Heart right ventricle (tissue), 16 donors: Measurements from ENCODE around the gene DHCR24. TPM values are rescaled to one million over a fixed set of nuclear protein-coding genes. Genes with fewer than 3 reads are reported as not detected.

Experiments
- ATAC-seq, 8 donors: fragments of 200-7000 bp; cut with Tn5 transposase; one replicate each; pipeline ENCODE4 v1.9.1; 2020; ENCODE audit warnings: mild to moderate bottlenecking in 8 of 8, moderate library complexity in 8 of 8, moderate number of reproducible peaks in 1 of 8
- DNase-seq, 2 donors: peaks; one replicate each; pipeline ENCODE4 v3.0.0-alpha.2; 2020
- H3K27ac ChIP-seq, 10 donors: fragments of 200-600 bp; sonication (generic) in 2 of 10; one replicate each; pipeline versions ENCODE4 v1.5.0 to v1.8.0; 2020 to 2022; ENCODE audit warnings: mild to moderate bottlenecking in 3 of 10
- H3K27me3 ChIP-seq, 7 donors: fragments of 200-600 bp; one replicate each; pipeline ENCODE4 v1.8.0; 2021 to 2022; ENCODE audit warnings: mild to moderate bottlenecking in 2 of 7
- H3K36me3 ChIP-seq, 9 donors: fragments of 200-600 bp; sonication (generic) in 1 of 9; one replicate each; pipeline versions ENCODE4 v1.5.0 to v1.8.0; 2020 to 2022; ENCODE audit warnings: mild to moderate bottlenecking in 2 of 9
- H3K4me1 ChIP-seq, 9 donors: fragments of 200-600 bp; sonication (generic) in 1 of 9; one replicate each; pipeline versions ENCODE4 v1.5.0 to v1.8.0; 2020 to 2022; ENCODE audit warnings: mild to moderate bottlenecking in 4 of 9
- H3K4me3 ChIP-seq, 10 donors: fragments of 200-600 bp; sonication (generic) in 2 of 10; one replicate each; pipeline versions ENCODE4 v1.5.0 to v1.8.0; 2020 to 2022; ENCODE audit warnings: mild to moderate bottlenecking in 7 of 10, moderate library complexity in 2 of 10
- H3K9me3 ChIP-seq, 11 donors: fragments of 200-600 bp in 10 of 11; sonication (generic) in 2 of 11; one replicate each; pipeline versions ENCODE4 v1.5.0 to v1.8.0; 2013 to 2022; ENCODE audit warnings: mild to moderate bottlenecking in 2 of 11, control low read depth in 1 of 11, moderate library complexity in 1 of 11
- WGBS, 2 donors: extraction: QIAGEN DNeasy Blood & Tissue Kit; methylation state at CpG; one replicate each; pipeline ENCODE4 v1.1.7; 2013; ENCODE audit warnings: inconsistent platforms in 1 of 2; 5-methylcytosine and 5-hydroxymethylcytosine counted together
- intact Hi-C, 10 donors: fragments of 100-400 bp; cut with DNase I; formaldehyde crosslinking; loops; one replicate each; pipeline versions ENCODE4 v1.11.1 to v1.14.2; 2022
- polyA plus RNA-seq, 2 donors: library from polyadenylated mRNA; stranded (reverse); fragments of 200-250 nt; gene quantifications; one replicate each; pipeline ENCODE4 v1.2.3, GENCODE V29; 2013
- total RNA-seq, 10 donors: library from RNA; stranded (reverse); fragmentation: NEBNext Ultra II Directional in 3 of 10; extraction: Animal tissue kit (Norgen Biotek cat#: 25700) in 3 of 10; gene quantifications; one replicate each; pipeline versions ENCODE4 v1.2.1 to v1.2.4, GENCODE V29; 2021 to 2023
- TF ChIP-seq, protein P1 (sequence below), 9 donors: fragments of 200-600 bp; sonication (generic) in 2 of 9; IDR thresholded peaks; one replicate each; pipeline versions ENCODE4 v1.5.0 to v1.8.0; 2021 to 2022; ENCODE audit warnings: antibody characterized with exemption in 9 of 9, mild to moderate bottlenecking in 5 of 9, moderate library complexity in 1 of 9
- donor health status: Arrhythmogenic right ventricular cardiomyopathy.
- donor health status: ischemic (EF 13 %, LVEDD 7.1; RV severe dilation, severe dysfunction).
- donor health status: healthy with polysubstance abuse.
- donor health status: DM: no; HTN: yes; CAD: no.
- donor health status: DM: no; HTN: no; CAD: no.
- donor health status: ischemic (EF 25% LVEDD 6.9; RV normal size, moderate dysfunction).
- donor health status: ischemic (EF 25% LVEDD 5.7; RV mildly dilated, moderate dysfunction).
- donor health status: healthy.
- donor health status: DM: yes; HTN: yes; CAD: no.
- donor health status: Ischemic cardiomyopathy.
- donor health status: ischemic (EF 35%, LVEDD 5.7; RV mildly dilated, moderate dysfunction).
- donor health status: nonischemic (EF 11% LVEDD 7.7; RV severe dilation, severe dysfunction).
- donor health status: DM: yes; HTN: yes; CAD: no.
- donor health status: PGD.
- donor health status: ischemic (EF 29% LVEDD 5.4; RV normal size, mild dysfunction).
- donor health status: nonischemic (EF 23%, LVEDD 6.1; RV moderate dilation, normal function).

DHCR24 gene
- total and polyA plus RNA-seq, 12 donors, result 3.3 to 70.6 (median 15.0) TPM

DNA sequence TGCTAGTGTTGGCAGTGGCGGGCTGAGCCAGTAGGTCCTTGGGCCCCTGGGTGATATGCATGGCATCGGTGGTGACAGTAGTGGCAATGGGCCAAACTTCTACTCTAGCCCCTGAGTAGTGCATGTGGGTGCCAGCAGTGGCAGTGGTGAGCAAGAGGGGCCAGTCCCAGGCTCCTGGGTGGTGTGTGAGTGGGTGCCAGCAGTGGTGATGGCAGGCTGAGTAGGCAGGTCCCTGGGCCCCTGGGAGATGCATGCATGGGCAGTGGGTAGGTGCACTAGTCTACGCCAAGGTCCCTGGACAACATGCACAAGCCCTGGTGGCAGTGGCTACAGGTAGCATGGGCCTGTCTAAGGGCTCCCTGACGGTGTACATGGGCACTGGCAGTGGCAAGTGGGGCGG, 61.3 kb downstream of the DHCR24 start:
- TF ChIP-seq, protein P1, sequence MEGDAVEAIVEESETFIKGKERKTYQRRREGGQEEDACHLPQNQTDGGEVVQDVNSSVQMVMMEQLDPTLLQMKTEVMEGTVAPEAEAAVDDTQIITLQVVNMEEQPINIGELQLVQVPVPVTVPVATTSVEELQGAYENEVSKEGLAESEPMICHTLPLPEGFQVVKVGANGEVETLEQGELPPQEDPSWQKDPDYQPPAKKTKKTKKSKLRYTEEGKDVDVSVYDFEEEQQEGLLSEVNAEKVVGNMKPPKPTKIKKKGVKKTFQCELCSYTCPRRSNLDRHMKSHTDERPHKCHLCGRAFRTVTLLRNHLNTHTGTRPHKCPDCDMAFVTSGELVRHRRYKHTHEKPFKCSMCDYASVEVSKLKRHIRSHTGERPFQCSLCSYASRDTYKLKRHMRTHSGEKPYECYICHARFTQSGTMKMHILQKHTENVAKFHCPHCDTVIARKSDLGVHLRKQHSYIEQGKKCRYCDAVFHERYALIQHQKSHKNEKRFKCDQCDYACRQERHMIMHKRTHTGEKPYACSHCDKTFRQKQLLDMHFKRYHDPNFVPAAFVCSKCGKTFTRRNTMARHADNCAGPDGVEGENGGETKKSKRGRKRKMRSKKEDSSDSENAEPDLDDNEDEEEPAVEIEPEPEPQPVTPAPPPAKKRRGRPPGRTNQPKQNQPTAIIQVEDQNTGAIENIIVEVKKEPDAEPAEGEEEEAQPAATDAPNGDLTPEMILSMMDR (IDR thresholded peaks at IDR 0.05), result no peak
- ATAC-seq, result peak in 1 of 8 donors; percentile 30

DNA sequence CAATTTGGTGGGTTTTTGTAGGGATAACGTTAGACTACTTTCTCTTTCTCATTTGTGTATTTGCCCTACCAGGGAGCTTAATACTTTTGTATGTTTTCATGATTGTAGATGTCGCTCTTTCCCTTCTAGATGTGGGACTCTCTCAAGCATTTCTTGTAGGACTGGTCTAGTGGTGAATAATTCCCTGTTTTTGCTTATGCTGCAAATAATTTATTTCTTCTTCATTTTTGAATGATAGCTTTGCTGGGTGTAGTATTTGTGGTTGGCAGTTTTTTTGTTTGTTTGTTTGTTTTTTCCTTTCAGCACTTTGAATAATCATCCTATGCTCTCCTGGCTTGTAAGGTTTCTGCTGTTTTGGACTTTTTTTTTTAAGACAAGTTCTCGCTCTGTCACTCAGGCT, 63.3 kb downstream of the DHCR24 start:
- intact Hi-C loops, result no loop called here
- H3K4me1 ChIP-seq, result no peaks in the 10 kb centered on the region
- TF ChIP-seq, protein P1 (IDR thresholded peaks at IDR 0.05), result no peak
- H3K27me3 ChIP-seq, result no peaks in the 10 kb centered on the region
- DNase-seq (no peak), ATAC-seq (no peak)
- H3K9me3 ChIP-seq, result peaks cover 0 to 56% (median 32%) of the 10 kb centered on the region in 11 donors
- no peak overlapping the region for H3K27ac ChIP-seq
- H3K36me3 ChIP-seq, result no peaks in the 10 kb centered on the region
- 85% methylated on average over 3 of the region's 3 CpGs for WGBS, 2 donors
- no peak overlapping the region for H3K4me3 ChIP-seq

More for the DNA sequence above, 61.3 kb downstream of the DHCR24 start:
- no peak for DNase-seq
- H3K4me3 ChIP-seq, result no peak overlapping the region
- H3K9me3 ChIP-seq, result peaks cover 0 to 75% (median 32%) of the 10 kb centered on the region in 11 donors
- no peaks in the 10 kb centered on the region for H3K27me3 ChIP-seq
- intact Hi-C loops, result no loop called here
- H3K27ac ChIP-seq, result no peak overlapping the region
- no peaks in the 10 kb centered on the region for H3K36me3 ChIP-seq
- H3K4me1 ChIP-seq, result no peaks in the 10 kb centered on the region
- WGBS, 2 donors, result 90 to 97% methylated on average over 5 of the region's 5 CpGs

DNA sequence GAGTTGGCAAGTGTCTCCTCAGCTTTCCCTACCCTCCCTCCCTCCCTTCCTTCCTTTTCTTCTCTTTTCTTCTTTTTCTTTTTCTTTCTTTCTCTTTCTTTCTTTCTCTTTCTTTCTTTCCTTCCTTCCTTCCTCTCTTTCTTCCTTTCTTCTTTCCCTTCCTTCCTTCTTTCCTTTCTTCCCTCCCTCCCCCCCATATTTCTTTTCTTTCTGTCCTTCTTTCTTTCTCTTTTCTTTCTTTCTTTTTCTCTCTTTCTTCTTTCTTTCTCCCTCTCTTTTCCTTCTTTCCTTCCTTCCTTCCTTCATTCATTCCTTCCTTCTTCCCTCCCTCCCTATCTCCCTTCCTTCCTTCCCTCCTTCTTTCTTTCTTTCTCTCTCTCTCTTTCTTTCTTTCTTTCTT, 67.3 kb downstream of the DHCR24 start:
- intact Hi-C loops, result loop anchor here in 6 of 10 donors (10.0 kb wide), 4 partner anchors 65 to 965 kb away; no protein-coding TSS in a partner anchor
- peaks cover 0 to 32% (median 17%) of the 10 kb centered on the region in 11 donors for H3K9me3 ChIP-seq
- no peaks in the 10 kb centered on the region for H3K36me3 ChIP-seq
- TF ChIP-seq, protein P1 (IDR thresholded peaks at IDR 0.05), result no peak
- H3K4me3 ChIP-seq, result no peak overlapping the region
- H3K4me1 ChIP-seq, result no peaks in the 10 kb centered on the region
- H3K27me3 ChIP-seq, result no peaks in the 10 kb centered on the region
- no peak overlapping the region for H3K27ac ChIP-seq
- ATAC-seq (no peak), DNase-seq (no peak)

DNA sequence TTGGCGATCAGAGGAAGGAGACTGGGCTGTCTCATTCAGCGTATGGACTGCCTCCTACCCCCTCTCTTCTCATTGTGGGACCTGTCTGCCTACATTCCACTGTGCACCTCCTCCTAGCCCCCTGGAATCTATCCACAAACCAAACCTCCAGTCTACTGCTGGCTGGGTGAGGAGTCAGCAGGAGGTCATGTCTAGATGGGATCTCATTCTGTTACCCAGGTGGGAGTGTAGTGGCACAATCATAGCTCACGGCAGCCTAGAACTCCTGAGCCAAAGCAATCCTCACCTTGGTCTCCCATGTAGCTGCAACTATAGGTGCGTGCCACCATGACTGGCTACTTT, 67.8 kb downstream of the DHCR24 start:
- intact Hi-C loops, result loop anchor here in 6 of 10 donors (10.0 kb wide), 4 partner anchors 64 to 964 kb away; no protein-coding TSS in a partner anchor
- Histone ChIP-seq H3K4me1 (no peaks in the 10 kb centered on the region), H3K36me3 (no peaks in the 10 kb centered on the region), H3K27me3 (no peaks in the 10 kb centered on the region), H3K4me3 (no peak overlapping the region), H3K9me3 (peaks cover 0 to 27% (median 13%) of the 10 kb centered on the region in 11 donors), H3K27ac (no peak overlapping the region)
- WGBS, 2 donors, result 84 to 91% methylated on average over 4 of the region's 4 CpGs
- ATAC-seq (no peak), DNase-seq (no peak)
- TF ChIP-seq, protein P1 (IDR thresholded peaks at IDR 0.05), result no peak
